ENCODE results near the gene CEP57L1.
"Not testable (repeated sequence)": the region's sequence is repeated elsewhere in the genome, so short reads cannot be mapped to it uniquely, and the experiment has no call there.

CEP57L1 gene

GRCh38 chr6:109105681-109106080 lies 10.4 kb downstream of the CEP57L1 start:
- H3K27ac Mint-ChIP-seq, result no peak overlapping the region
- ATAC-seq (replicated peaks) (no peak), DNase-seq (no peak)
- H3K27me3 Mint-ChIP-seq, result no peaks in the 10 kb centered on the region
- peaks cover 0 to 1% of the 10 kb centered on the region in 2 donors for H3K4me1 Mint-ChIP-seq
- H3K36me3 Mint-ChIP-seq, result peaks cover 12 to 16% of the 10 kb centered on the region in 2 donors
- no peak overlapping the region for H3K4me3 Mint-ChIP-seq
- H3K9me3 Mint-ChIP-seq, result peaks cover 0 to 2% of the 10 kb centered on the region in 2 donors

GRCh38 chr6:109109663-109110062 lies 14.4 kb downstream of the CEP57L1 start:
- not testable (repeated sequence) for H3K4me3 Mint-ChIP-seq; H3K27ac Mint-ChIP-seq; ATAC-seq (replicated peaks); DNase-seq; H3K27me3 Mint-ChIP-seq; H3K9me3 Mint-ChIP-seq
- Mint-ChIP-seq H3K4me1 (peaks cover 18 to 22% of the 10 kb centered on the region in 2 donors), H3K36me3 (peaks cover 10 to 17% of the 10 kb centered on the region in 2 donors)

DNA sequence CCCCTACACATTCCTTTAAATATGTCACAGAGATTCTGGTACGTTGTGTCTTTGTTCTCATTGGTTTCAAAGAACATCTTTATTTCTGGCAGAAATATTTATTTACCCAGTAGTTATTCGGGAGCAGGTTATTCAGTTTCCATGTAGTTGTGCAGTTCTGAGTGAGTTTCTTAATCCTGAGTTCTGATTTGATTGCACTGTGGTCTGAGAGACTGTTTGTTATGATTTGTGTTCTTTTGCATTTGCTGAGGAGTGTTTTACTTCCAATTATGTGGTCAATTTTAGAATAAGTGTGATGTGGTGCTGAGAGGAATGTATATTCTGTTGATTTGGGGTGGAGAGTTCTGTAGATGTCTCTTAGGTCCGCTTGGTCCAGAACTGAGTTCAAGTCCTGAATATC lies 17.4 kb downstream of the CEP57L1 start:
- H3K9me3 Mint-ChIP-seq; H3K27me3 Mint-ChIP-seq; H3K4me3 Mint-ChIP-seq; DNase-seq; ATAC-seq (replicated peaks); H3K27ac Mint-ChIP-seq: not testable (repeated sequence)
- Mint-ChIP-seq H3K4me1 (peaks cover 22 to 28% of the 10 kb centered on the region in 2 donors), H3K36me3 (peaks cover 10 to 17% of the 10 kb centered on the region in 2 donors)

DNA sequence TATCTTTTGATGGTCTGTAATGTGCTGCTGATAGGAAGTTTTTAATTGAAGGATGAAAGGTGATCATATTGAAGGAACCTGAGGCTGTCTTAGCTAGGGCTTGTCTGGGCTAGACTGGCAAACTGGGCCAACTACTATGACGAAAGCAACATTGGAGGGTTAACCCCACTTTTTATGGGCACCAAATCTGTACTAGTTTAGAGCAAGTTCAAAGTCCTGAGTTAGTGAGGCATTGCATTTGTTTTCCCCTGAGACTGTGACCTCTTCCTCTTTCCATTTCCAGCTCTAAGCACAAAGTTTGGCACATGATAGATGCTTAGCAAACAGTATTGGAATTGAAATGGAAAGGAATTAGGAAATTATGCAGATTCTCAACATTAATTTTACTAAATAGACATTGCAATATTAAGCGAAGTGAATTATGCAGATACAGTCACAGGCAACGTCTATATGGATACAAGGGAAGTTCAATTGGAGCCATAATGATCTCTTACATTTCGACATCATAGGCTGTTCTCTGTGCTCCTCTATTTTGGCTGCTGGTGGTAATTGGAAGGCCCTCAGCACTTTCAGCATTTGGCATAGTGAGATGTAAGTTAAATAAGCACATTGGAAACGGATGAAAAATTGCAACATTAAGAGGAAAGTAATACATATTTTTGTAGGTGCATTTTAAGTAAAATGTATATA lies 22.2 kb downstream of the CEP57L1 start:
- ATAC-seq (replicated peaks), result peak; percentile 98
- peak overlapping the region in 1 of 2 donors; percentile 34 for H3K4me3 Mint-ChIP-seq
- H3K36me3 Mint-ChIP-seq, result no peaks in the 10 kb centered on the region
- H3K4me1 Mint-ChIP-seq, result peaks cover 37 to 54% of the 10 kb centered on the region in 2 donors
- H3K27ac Mint-ChIP-seq, result peak overlapping the region; percentile 60
- peak; percentile 46 for DNase-seq
- H3K9me3 Mint-ChIP-seq, result no peaks in the 10 kb centered on the region
- H3K27me3 Mint-ChIP-seq, result no peaks in the 10 kb centered on the region

- ATAC-seq (replicated peaks) (no peak), DNase-seq (no peak)
- peaks cover 34 to 49% of the 10 kb centered on the region in 2 donors for H3K4me1 Mint-ChIP-seq
- no peaks in the 10 kb centered on the region for H3K36me3 Mint-ChIP-seq
- no peak overlapping the region for H3K4me3 Mint-ChIP-seq
- H3K9me3 Mint-ChIP-seq, result no peaks in the 10 kb centered on the region
- H3K27ac Mint-ChIP-seq, result no peak overlapping the region
- H3K27me3 Mint-ChIP-seq, result no peaks in the 10 kb centered on the region
Observed at GRCh38 chr6:109118337-109118736, 23.0 kb downstream of the CEP57L1 start.

GRCh38 chr6:109118871-109119354 lies 23.6 kb downstream of the CEP57L1 start:
- DNase-seq (no peak), ATAC-seq (replicated peaks) (no peak)
- Mint-ChIP-seq H3K4me1 (peaks cover 34 to 49% of the 10 kb centered on the region in 2 donors), H3K36me3 (peaks cover under 1 to 1% of the 10 kb centered on the region in 2 donors), H3K9me3 (no peaks in the 10 kb centered on the region), H3K27ac (no peak overlapping the region), H3K27me3 (no peaks in the 10 kb centered on the region), H3K4me3 (no peak overlapping the region)

- H3K4me3 Mint-ChIP-seq, result no peak overlapping the region
Observed at GRCh38 chr6:109121411-109121810, 26.1 kb downstream of the CEP57L1 start.

DNA sequence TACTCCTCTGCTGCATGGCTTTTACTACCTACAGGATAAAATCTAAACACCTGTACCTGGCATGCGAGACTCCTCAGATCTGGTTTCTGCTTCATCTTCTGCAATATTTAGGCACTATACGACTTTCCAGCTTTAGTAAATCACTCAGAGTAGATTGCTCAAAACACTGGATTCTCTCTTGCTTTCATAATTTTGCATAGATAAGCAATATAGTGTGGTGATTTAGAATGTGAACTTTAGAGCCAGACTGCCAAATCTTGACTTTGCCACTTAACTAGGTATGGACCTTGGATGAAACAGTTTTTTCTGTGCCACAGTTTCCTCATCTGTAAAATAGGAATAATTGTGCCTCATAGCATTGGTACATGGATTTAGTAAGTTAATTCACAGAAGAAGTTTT lies 28.9 kb downstream of the CEP57L1 start:
- H3K4me3 Mint-ChIP-seq, result no peak overlapping the region
- peaks cover 10 to 11% of the 10 kb centered on the region in 2 donors for H3K36me3 Mint-ChIP-seq
- H3K4me1 Mint-ChIP-seq, result peaks cover 16 to 27% of the 10 kb centered on the region in 2 donors
- DNase-seq (no peak), ATAC-seq (replicated peaks) (no peak)
- no peaks in the 10 kb centered on the region for H3K27me3 Mint-ChIP-seq
- H3K27ac Mint-ChIP-seq, result no peak overlapping the region
- H3K9me3 Mint-ChIP-seq, result no peaks in the 10 kb centered on the region

More at GRCh38 chr6:109121411-109121810, 26.1 kb downstream of the CEP57L1 start:
- H3K27ac Mint-ChIP-seq, result no peak overlapping the region
- H3K36me3 Mint-ChIP-seq, result peaks cover 4 to 6% of the 10 kb centered on the region in 2 donors
- no peaks in the 10 kb centered on the region for H3K9me3 Mint-ChIP-seq
- no peak for DNase-seq
- no peak for ATAC-seq (replicated peaks)
- H3K4me1 Mint-ChIP-seq, result peaks cover 33 to 49% of the 10 kb centered on the region in 2 donors
- H3K27me3 Mint-ChIP-seq, result no peaks in the 10 kb centered on the region

DNA sequence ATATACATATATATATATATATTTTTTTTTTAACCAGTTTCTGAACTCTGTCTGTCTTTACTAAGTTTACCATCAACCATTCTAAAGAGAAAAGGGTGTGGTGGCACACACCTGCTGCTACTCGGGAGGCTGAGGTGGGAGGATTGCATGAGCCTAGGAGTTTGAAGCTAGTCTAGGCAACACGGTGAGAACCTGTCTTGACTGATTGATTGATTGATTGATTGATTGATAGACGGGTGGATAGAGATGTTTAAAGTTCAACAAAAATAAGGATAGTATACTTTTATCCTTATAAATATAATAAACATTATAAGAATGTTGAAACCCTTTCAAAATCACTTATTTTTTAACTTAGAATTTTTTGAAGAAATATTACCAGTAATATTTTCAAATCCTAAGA lies 30.2 kb downstream of the CEP57L1 start:
- Mint-ChIP-seq H3K36me3 (peaks cover 13 to 15% of the 10 kb centered on the region in 2 donors), H3K4me3 (no peak overlapping the region), H3K27ac (no peak overlapping the region)

DNA sequence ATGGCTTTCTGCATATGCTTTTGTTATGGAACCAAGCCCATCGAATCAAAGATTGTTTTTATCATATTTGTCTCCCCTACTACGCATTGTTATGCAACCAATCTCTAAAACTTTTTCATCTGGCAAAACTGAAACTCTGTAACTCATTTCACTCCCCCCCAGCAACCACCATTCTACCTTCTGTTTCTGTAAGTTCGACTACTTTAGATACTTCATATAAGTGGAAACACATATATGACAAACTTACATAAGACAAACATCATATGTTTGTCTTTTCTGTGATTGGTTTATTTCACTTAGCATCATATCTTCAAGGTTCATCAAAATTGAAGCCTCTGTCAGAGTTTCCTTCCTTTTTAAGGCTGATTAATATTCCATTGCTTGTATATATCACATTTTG lies 34.8 kb downstream of the CEP57L1 start:
- ATAC-seq (replicated peaks) (no peak), DNase-seq (no peak)
- Mint-ChIP-seq H3K4me1 (peaks cover 0 to 5% of the 10 kb centered on the region in 2 donors), H3K27me3 (no peaks in the 10 kb centered on the region), H3K9me3 (peaks cover 0 to 1% of the 10 kb centered on the region in 2 donors), H3K27ac (no peak overlapping the region), H3K4me3 (no peak overlapping the region), H3K36me3 (peaks cover 12 to 21% of the 10 kb centered on the region in 2 donors)

More for the DNA sequence above, 30.2 kb downstream of the CEP57L1 start:
- DNase-seq, result no peak
- no peaks in the 10 kb centered on the region for H3K27me3 Mint-ChIP-seq
- peaks cover 8 to 20% of the 10 kb centered on the region in 2 donors for H3K4me1 Mint-ChIP-seq
- ATAC-seq (replicated peaks), result no peak
- no peaks in the 10 kb centered on the region for H3K9me3 Mint-ChIP-seq

DNA sequence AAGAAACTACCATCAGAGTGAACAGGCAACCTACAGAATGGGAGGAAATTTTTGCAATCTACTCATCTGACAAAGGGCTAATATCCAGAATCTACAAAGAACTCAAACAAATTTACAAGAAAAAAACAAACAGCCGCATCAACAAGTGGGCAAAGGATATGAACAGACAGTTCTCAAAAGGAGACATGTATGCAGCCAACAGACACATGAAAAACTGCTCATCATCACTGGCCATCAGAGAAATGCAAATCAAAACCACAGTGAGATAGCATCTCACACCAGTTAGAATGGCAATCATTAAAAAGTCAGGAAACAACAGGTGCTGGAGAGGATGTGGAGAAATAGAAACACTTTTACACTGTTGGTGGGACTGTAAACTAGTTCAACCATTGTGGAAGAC lies 40.3 kb downstream of the CEP57L1 start:
- H3K4me3 Mint-ChIP-seq; H3K27ac Mint-ChIP-seq; H3K27me3 Mint-ChIP-seq; ATAC-seq (replicated peaks); H3K4me1 Mint-ChIP-seq; H3K9me3 Mint-ChIP-seq; DNase-seq: not testable (repeated sequence)
- peaks cover 9 to 13% of the 10 kb centered on the region in 2 donors for H3K36me3 Mint-ChIP-seq

DNA sequence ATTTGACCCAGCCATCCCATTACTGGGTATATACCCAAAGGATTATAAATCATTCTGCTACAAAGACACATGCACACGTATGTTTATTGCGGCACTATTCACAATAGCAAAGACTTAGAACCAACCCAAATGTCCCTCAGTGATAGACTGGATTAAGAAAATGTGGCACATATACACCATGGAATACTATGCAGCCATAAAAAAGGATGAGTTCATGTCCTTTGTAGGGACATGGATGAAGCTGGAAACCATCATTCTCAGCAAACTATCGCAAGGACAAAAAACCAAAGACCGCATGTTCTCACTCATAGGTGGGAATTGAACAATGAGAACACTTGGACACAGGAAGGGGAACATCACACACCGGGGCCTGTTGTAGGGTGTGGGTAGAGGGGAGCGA lies 40.7 kb downstream of the CEP57L1 start:
- not testable (repeated sequence) for DNase-seq; H3K9me3 Mint-ChIP-seq; H3K4me3 Mint-ChIP-seq; H3K27ac Mint-ChIP-seq; H3K27me3 Mint-ChIP-seq; H3K4me1 Mint-ChIP-seq; ATAC-seq (replicated peaks)
- H3K36me3 Mint-ChIP-seq, result peaks cover 11 to 15% of the 10 kb centered on the region in 2 donors

DNA sequence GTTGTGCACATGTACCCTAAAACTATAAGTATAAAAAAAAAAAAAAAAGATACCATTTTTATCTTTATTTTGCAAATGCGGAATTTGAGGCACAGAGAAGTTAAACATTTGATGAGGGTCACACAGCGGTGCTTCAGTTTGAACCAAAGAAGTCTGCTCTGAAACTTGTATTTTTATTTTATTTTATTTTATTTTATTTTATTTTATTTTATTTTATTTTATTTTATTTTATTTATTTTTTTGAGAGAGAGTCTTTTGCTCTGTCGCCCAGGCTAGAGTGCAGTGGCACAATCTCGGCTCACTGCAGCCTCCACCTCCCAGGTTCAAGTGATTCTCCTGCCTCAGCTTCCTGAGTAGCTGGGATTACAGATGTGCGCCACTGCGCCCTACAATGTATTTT lies 41.2 kb downstream of the CEP57L1 start:
- not testable (repeated sequence) for ATAC-seq (replicated peaks); DNase-seq; H3K27me3 Mint-ChIP-seq; H3K27ac Mint-ChIP-seq; H3K9me3 Mint-ChIP-seq; H3K4me3 Mint-ChIP-seq; H3K4me1 Mint-ChIP-seq
- H3K36me3 Mint-ChIP-seq, result peaks cover 11 to 17% of the 10 kb centered on the region in 2 donors

DNA sequence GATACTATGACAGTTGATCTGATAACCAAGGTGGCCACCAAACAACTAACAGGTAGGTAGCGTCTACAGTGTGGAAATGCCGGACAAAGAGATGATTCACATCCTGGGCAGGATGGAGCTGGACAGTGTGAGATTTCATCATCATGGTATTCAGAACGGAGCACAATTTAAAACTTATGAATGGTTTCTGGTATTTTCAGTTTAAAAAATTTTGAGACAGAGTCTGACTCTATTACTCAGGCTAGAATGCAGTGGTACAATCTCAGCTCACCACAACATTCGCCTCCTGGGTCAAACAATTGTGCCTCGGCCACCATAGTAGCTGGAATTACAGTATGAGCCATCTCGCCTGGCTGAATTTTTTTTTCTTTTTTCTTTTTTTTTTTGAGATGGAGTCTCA lies 43.8 kb downstream of the CEP57L1 start:
- no peak for DNase-seq
- no peak for ATAC-seq (replicated peaks)
- Mint-ChIP-seq H3K36me3 (peaks cover 12 to 14% of the 10 kb centered on the region in 2 donors), H3K4me3 (no peak overlapping the region), H3K4me1 (no peaks in the 10 kb centered on the region), H3K27ac (no peak overlapping the region), H3K27me3 (no peaks in the 10 kb centered on the region), H3K9me3 (peaks cover 0 to 4% of the 10 kb centered on the region in 2 donors)

DNA sequence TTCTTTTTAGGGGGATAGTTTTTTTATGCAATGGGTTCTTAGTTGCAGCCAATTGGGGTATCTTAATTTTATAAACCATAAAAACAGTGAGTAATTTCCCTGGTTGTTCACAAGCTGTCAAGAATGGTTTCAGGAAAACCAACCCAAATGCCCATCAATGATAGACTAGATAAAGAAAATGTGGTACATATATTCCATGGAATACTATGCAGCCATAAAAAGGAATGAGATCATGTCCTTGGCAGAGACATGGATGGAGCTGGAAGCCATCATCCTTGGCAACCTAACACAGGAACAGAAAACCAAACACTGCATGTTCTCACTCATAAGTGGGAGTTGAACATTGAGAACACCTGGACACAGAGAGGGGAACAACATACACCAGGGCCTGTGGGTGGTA lies 46.8 kb downstream of the CEP57L1 start:
- not testable (repeated sequence) for H3K27ac Mint-ChIP-seq; ATAC-seq (replicated peaks); DNase-seq; H3K27me3 Mint-ChIP-seq; H3K4me1 Mint-ChIP-seq; H3K9me3 Mint-ChIP-seq; H3K4me3 Mint-ChIP-seq
- H3K36me3 Mint-ChIP-seq, result peaks cover 12 to 14% of the 10 kb centered on the region in 2 donors

Data from stimulated activated naive B cell treated with anti-CD40 and anti-IgM and Interleukin-4, amounts not matched to agents 10 μg/mL and 1 μg/mL and 100 μg/mL, for 72 hours (primary cell).